Gastroesophageal sphincter (tissue), 3 donors: ENCODE results near the gene CELSR2.

Source experiments
- CTCF ChIP-seq, 4 experiments: fragments of 200-600 bp in 2 of 4; fragments of 450-650 bp in 2 of 4; sonication (generic) in 1 of 4; IDR thresholded peaks; one replicate each; pipeline ENCODE4 v1.5.1; 2017 to 2019; ENCODE audit warnings: antibody characterized with exemption in 4 of 4, mild to moderate bottlenecking in 2 of 4, moderate library complexity in 2 of 4
- EP300 ChIP-seq: sonication (generic); formaldehyde crosslinking; IDR thresholded peaks from one replicate; pipeline ENCODE4 v1.6.1; 2017; ENCODE audit warnings: antibody characterized with exemption, mild to moderate bottlenecking

- TF ChIP-seq EP300 (no peak), CTCF (IDR thresholded peaks at IDR 0.05) (no peak)
Measured at GRCh38 chr1:109267743-109268300, 18.5 kb downstream of the CELSR2 start.
